WTC11 (cell line): ENCODE results near the gene SFI1. TPM values are rescaled to one million over a fixed set of nuclear protein-coding genes. Genes with fewer than 3 reads are reported as not detected.

ENCODE experiments used
- AFF4 ChIP-seq: sonication (generic); formaldehyde crosslinking; IDR thresholded peaks from 2 replicates; pipeline ENCODE4 v1.8.1; 2023; ENCODE audit warnings: mild to moderate bottlenecking, missing genetic modification reagents, borderline replicate concordance
- CREB1 ChIP-seq: sonication (generic); formaldehyde crosslinking; IDR thresholded peaks from 2 replicates; pipeline ENCODE4 v1.8.0; 2023; ENCODE audit warnings: mild to moderate bottlenecking, missing genetic modification reagents
- CTCF ChIP-seq: fragments of 200-600 bp; IDR thresholded peaks from 2 replicates; pipeline ENCODE4 v1.8.0; 2022; ENCODE audit warnings: antibody characterized with exemption
- E2F1 ChIP-seq: sonication (generic); formaldehyde crosslinking; IDR thresholded peaks from 2 replicates; pipeline ENCODE4 v1.8.0; 2022; ENCODE audit warnings: mild to moderate bottlenecking, missing genetic modification reagents
- EMX1 ChIP-seq: fragments of 250-450 bp; sonication (Bioruptor Pico); IDR thresholded peaks from 2 replicates; pipeline ENCODE4 v1.8.0; 2021; ENCODE audit warnings: mild to moderate bottlenecking
- ERG ChIP-seq: fragments of 250-450 bp; sonication (Bioruptor Pico); IDR thresholded peaks from 2 replicates; pipeline ENCODE4 v1.8.0; 2021; ENCODE audit warnings: mild to moderate bottlenecking
- FOXJ3 ChIP-seq: sonication (generic); formaldehyde crosslinking; IDR thresholded peaks from 2 replicates; pipeline ENCODE4 v1.9.0; 2021; ENCODE audit warnings: missing genetic modification reagents, mild to moderate bottlenecking, borderline replicate concordance
- FOXK1 ChIP-seq: sonication (generic); formaldehyde crosslinking; IDR thresholded peaks from 2 replicates; pipeline ENCODE4 v1.8.0; 2022; ENCODE audit warnings: mild to moderate bottlenecking, moderate library complexity, missing genetic modification reagents
- GABPB1 ChIP-seq: sonication (generic); formaldehyde crosslinking; IDR thresholded peaks from 2 replicates; pipeline ENCODE4 v1.8.1; 2023; ENCODE audit warnings: mild to moderate bottlenecking, missing genetic modification reagents
- GRHL2 ChIP-seq: fragments of 250-450 bp; sonication (Bioruptor Pico); IDR thresholded peaks from 2 replicates; pipeline ENCODE4 v1.8.0; 2022; ENCODE audit warnings: mild to moderate bottlenecking, moderate library complexity; ENCODE audit not compliant: insufficient replicate concordance, severe bottlenecking
- GTF2I ChIP-seq: fragments of 250-450 bp; sonication (Bioruptor Pico); conservative IDR thresholded peaks from 2 replicates; pipeline ENCODE4 v1.4.0; 2021; ENCODE audit warnings: mild to moderate bottlenecking
- IRF1 ChIP-seq: sonication (generic); formaldehyde crosslinking; IDR thresholded peaks from 2 replicates; pipeline ENCODE4 v1.8.0; 2023; ENCODE audit warnings: missing genetic modification reagents
- MYBL2 ChIP-seq: sonication (generic); formaldehyde crosslinking; IDR thresholded peaks from 2 replicates; pipeline ENCODE4 v1.8.1; 2023; ENCODE audit warnings: mild to moderate bottlenecking, moderate library complexity, missing genetic modification reagents
- NFYB ChIP-seq: sonication (generic); formaldehyde crosslinking; conservative IDR thresholded peaks from 2 replicates; pipeline ENCODE4 v1.8.0; 2022; ENCODE audit warnings: low read depth, missing genetic modification reagents
- RELA ChIP-seq: sonication (generic); formaldehyde crosslinking; IDR thresholded peaks from 2 replicates; pipeline ENCODE4 v1.8.1; 2022; ENCODE audit warnings: missing genetic modification reagents, mild to moderate bottlenecking, borderline replicate concordance
- RORB ChIP-seq: fragments of 250-450 bp; sonication (Bioruptor Pico); IDR thresholded peaks from 2 replicates; pipeline ENCODE4 v1.9.0; 2021; ENCODE audit warnings: mild to moderate bottlenecking
- SMAD3 ChIP-seq: sonication (generic); formaldehyde crosslinking; IDR thresholded peaks from 2 replicates; pipeline ENCODE4 v1.8.0; 2022; ENCODE audit warnings: missing genetic modification reagents, mild to moderate bottlenecking, borderline replicate concordance
- SP1 ChIP-seq: sonication (generic); formaldehyde crosslinking; conservative IDR thresholded peaks from 2 replicates; pipeline ENCODE4 v1.8.1; 2022; ENCODE audit warnings: missing genetic modification reagents
- ZNF263 ChIP-seq: sonication (generic); formaldehyde crosslinking; IDR thresholded peaks from 2 replicates; pipeline ENCODE4 v1.8.1; 2022; ENCODE audit warnings: low read depth, mild to moderate bottlenecking, moderate library complexity, missing genetic modification reagents
- ZNF317 ChIP-seq: sonication (generic); formaldehyde crosslinking; IDR thresholded peaks from 2 replicates; pipeline ENCODE4 v1.8.1; 2023; ENCODE audit warnings: low read depth, mild to moderate bottlenecking, moderate library complexity, missing genetic modification reagents, borderline replicate concordance
- ZNF532 ChIP-seq: fragments of 250-450 bp; sonication (Bioruptor Pico); IDR thresholded peaks from 2 replicates; pipeline ENCODE4 v1.9.0; 2021; ENCODE audit warnings: mild to moderate bottlenecking, borderline replicate concordance
- ZSCAN18 ChIP-seq: fragments of 250-450 bp; sonication (Bioruptor Pico); IDR thresholded peaks from 2 replicates; pipeline ENCODE4 v2.1.2; 2022; ENCODE audit warnings: mild to moderate bottlenecking, moderate library complexity
- total RNA-seq: library from RNA; stranded (reverse); gene quantifications from 3 replicates; pipeline ENCODE4 v1.2.3, GENCODE V29; 2021

Gene SFI1
- total RNA-seq, 1 experiment from 2014 or later, result 43.6 TPM

- TF ChIP-seq RELA (CRISPR knock-in tag), result peak; percentile 57; the same call in 1 of the 2 replicates
- no peak for TF ChIP-seq IRF1 (CRISPR knock-in tag)
- 0 out of 2 replicates have a peak, but pooled peaks have one; percentile 12 for TF ChIP-seq E2F1 (CRISPR knock-in tag)
- no peak for TF ChIP-seq ZSCAN18 (CRISPR knock-in tag)
- peak; percentile 31; the same call in 1 of the 2 replicates for TF ChIP-seq FOXK1 (CRISPR knock-in tag)
- TF ChIP-seq MYBL2, result no peak
- no peak for TF ChIP-seq CTCF
- TF ChIP-seq CREB1 (CRISPR knock-in tag), result no peak
- TF ChIP-seq ZNF317 (CRISPR knock-in tag), result no peak
- no peak for TF ChIP-seq SMAD3 (CRISPR knock-in tag)
- no peak for TF ChIP-seq NFYB (CRISPR knock-in tag)
- TF ChIP-seq FOXJ3 (CRISPR knock-in tag), result no peak
- no peak for TF ChIP-seq ZNF532 (CRISPR knock-in tag)
- no peak for TF ChIP-seq AFF4 (CRISPR knock-in tag)
- no peak for TF ChIP-seq ZNF263 (CRISPR knock-in tag)
- no peak for TF ChIP-seq ERG (CRISPR knock-in tag)
- peak; percentile 39; the same call in 1 of the 2 replicates for TF ChIP-seq SP1 (CRISPR knock-in tag)
- TF ChIP-seq GABPB1, result no peak; the same call in none of the 2 replicates
- TF ChIP-seq GRHL2, result no peak
- no peak for TF ChIP-seq GTF2I
- no peak for TF ChIP-seq EMX1 (CRISPR knock-in tag)
- no peak for TF ChIP-seq RORB (CRISPR knock-in tag)
These were observed at the start of gene SFI1 (continued) for GRCh38 chr22:31496007-31496734.
